ENCODE results near the gene KLHDC8B.
"Not testable (repeated sequence)": the region's sequence is repeated elsewhere in the genome, so short reads cannot be mapped to it uniquely, and the experiment has no call there.

KLHDC8B gene

GRCh38 chr3:49183873-49184272 is 12.5 kb downstream of the KLHDC8B start:
- DNase-seq (no peak), ATAC-seq (no peak)

GRCh38 chr3:49191741-49192140 is 20.3 kb downstream of the KLHDC8B start:
- no peak for DNase-seq
- no peak for ATAC-seq

- DNase-seq = no peak
- no peak for ATAC-seq
These were observed 26.8 kb downstream of the KLHDC8B start for GRCh38 chr3:49198161-49198560.

GRCh38 chr3:49198611-49199230 is 27.3 kb downstream of the KLHDC8B start:
- ATAC-seq = no peak
- DNase-seq = no peak

GRCh38 chr3:49199239-49199899 is 28.0 kb downstream of the KLHDC8B start:
- DNase-seq (peak; percentile 17), ATAC-seq (no peak)

GRCh38 chr3:49199900-49200281 is 28.5 kb downstream of the KLHDC8B start:
- ATAC-seq (no peak), DNase-seq (no peak)

GRCh38 chr3:49213541-49213943 is 42.1 kb downstream of the KLHDC8B start:
- DNase-seq (no peak), ATAC-seq (no peak)

- ATAC-seq (no peak), DNase-seq (no peak)
These were observed 42.6 kb downstream of the KLHDC8B start for GRCh38 chr3:49213998-49214397.

GRCh38 chr3:49216687-49217086 is 45.3 kb downstream of the KLHDC8B start:
- not testable (repeated sequence) for DNase-seq, ATAC-seq

- ATAC-seq, DNase-seq: not testable (repeated sequence)
These were observed 45.7 kb downstream of the KLHDC8B start for GRCh38 chr3:49217108-49217507.

GRCh38 chr3:49217688-49218470 is 46.5 kb downstream of the KLHDC8B start:
- DNase-seq (no peak), ATAC-seq (no peak)

- not testable (repeated sequence) for ATAC-seq, DNase-seq
These were observed 47.1 kb downstream of the KLHDC8B start for GRCh38 chr3:49218471-49218989.

- no peak for DNase-seq
These were observed 47.7 kb downstream of the KLHDC8B start for GRCh38 chr3:49219132-49219531.

GRCh38 chr3:49220985-49221563 is 49.7 kb downstream of the KLHDC8B start:
- ATAC-seq, DNase-seq: not testable (repeated sequence)

More at GRCh38 chr3:49219132-49219531, 47.7 kb downstream of the KLHDC8B start:
- no peak for ATAC-seq

GRCh38 chr3:49222002-49222401 is 50.6 kb downstream of the KLHDC8B start:
- ATAC-seq = no peak

More at GRCh38 chr3:49222002-49222401, 50.6 kb downstream of the KLHDC8B start:
- DNase-seq = no peak

Data from stimulated activated naive CD8-positive, alpha-beta T cell treated with anti-CD3 and anti-CD28 coated beads, Interleukin-15, Interleukin-2, amounts not matched to agents 100 U/mL and 50 U/mL, for 24 hours (primary cell).